Activated CD4-positive, alpha-beta T cell treated with anti-CD3 and anti-CD28 coated beads, Interleukin-2, amount 50 U/mL, for 24 hours (primary cell): ENCODE data around the gene TMEM121.

ENCODE experiments used
- DNase-seq, 2 donors: peaks; one replicate each; pipeline ENCODE4 v3.0.0-alpha.2; 2020; ENCODE audit warnings: low read depth in 1 of 2, low spot score in 1 of 2

Gene TMEM121

DNA sequence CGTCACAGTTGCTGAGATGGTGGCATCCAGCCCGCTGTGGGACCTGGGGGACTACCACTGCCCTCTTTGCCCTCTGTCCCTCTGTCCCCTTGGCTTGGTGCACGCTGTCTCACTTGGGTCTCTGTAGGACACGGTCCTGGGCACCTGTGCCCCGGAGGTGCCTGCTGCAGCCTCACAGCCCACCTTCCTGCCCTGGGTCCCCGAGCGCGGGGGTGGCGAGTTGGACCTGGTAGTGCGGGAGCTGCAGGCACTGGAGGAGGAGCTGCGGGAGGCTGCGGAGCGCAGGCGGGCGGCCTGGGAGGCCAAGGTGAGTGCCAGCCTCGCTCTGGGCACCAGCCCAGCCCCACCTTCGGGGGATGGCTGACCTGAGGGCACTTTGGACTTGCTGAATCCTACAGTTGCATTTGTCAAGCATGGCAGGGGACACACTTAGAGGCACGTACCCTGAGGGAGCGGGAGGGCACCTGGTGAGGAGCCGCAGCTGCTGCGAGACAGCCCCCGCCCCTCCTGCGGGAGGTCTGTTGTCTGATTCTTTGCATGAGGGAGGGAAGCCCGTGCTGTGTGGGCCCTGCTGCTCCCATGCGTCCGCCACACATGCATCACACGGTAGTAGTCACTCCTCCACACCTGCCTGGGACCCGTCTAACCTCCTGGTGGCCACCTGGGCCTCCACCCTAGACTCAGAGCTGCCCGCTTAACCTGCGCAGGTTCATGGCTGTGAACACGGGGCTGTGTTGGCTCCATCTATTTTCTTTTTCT, 28.5 kb upstream of the TMEM121 start:
- no peak for DNase-seq

DNA sequence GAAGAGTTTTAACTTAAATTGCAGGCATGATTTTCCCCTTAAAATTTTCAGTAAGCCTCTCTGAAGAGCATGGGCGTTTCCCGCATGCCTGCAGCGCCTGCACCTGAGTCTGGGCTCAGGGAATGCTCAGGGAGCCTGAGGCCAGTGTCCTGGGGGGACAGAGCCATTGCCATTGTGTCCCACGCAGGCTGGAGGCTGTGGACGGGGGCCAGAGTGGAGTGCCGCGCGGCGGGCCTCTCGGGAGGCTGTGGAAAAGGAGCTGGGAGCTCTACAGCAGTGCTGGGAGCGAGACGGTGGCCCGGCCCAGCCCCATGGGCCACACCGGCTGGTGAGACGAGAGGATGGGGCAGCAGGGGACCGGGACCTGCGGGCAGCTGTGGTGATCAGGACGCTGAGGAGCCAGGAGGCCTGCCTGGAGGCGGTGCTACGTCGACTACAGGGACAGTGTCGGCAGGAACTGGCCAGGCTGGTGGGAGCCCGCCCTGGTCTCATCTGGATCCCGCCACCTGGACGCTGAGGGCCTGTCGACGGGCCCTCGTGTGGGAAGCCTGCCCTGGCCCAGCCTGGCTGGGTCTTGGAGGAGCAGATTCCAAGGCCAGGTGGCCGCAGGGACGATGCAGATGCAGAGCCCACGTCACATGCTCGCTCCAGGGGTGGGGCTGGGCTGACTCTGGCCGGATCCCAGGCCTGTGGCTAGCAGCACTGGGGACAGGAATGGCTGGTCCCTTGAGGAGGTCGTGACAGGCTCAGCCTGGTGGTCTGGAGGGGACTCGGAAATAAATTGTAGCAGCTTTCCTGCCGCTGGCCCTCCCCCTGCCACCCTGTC, 27.7 kb upstream of the TMEM121 start:
- DNase-seq, result no peak

DNA sequence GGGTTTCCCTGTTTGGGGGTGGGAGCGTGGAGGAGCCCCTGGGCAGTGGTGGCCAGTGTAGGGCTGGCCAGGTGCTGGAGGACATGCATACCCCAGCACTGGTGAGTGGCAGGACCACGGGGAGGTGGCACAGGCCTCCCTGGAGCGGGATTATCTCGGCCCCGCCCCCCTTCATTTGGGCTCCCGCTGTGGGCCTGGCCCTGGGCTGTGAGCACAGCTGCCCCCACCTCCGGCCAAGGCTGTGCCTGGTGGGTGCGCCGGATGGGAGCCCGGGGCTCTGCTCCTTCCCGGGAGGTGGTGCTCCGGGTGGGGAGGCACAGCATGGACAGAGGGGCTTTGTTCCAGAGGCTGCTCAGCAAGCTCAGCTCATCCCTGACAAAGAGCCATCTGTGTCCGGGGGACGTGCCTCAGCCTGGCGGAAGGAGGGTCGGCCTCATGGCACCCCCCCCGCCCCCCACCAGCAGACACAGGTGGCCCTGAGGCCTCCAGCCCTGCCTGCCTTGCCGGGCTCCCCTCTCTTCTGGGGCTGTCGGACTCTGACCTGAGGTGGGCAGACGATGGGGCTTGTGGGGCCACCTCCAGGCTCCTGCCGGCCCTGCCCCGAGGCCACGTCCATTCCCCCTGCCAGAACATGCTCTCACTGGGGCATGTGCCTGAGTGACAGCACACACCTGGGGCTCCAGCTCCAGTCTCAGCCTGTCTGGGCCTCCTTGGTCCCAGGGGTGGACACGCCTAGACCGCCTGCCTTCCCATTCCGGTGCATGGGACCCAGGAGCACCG, 26.9 kb upstream of the TMEM121 start:
- DNase-seq, result no peak

DNA sequence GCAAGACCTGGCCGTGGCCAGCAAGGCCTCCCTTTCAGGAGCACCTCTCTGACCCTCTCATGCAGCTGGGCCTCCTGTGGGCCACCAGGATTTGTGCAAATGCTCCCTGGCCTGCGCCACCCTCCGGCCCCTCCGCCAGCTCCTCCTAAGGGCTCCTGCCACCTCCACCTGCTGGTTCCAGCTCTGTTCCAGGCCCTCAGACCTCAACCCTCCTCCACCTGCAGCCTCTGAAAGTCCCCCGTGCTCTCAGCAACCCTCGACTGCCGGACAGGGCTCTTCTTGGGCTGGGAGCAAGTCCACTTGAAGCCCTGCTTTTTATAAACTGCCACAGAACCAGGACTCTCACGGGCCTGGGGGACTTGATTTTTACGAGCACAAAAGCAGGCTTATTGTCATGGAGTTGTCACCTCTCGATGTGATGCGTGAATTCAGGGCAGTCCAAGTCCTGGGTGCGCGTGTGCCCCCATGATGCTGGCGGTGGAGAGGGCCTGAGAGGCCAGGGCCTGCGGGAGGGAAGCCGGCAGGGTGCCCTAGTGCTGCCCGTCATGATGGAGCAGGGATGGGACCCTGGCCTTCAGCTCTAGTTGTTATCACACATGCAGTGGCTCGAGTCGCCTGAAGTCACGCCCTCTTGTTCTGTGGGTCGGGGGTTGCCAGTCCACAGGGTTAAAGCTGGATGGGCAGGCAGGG, 26.2 kb upstream of the TMEM121 start:
- no peak for DNase-seq

DNA sequence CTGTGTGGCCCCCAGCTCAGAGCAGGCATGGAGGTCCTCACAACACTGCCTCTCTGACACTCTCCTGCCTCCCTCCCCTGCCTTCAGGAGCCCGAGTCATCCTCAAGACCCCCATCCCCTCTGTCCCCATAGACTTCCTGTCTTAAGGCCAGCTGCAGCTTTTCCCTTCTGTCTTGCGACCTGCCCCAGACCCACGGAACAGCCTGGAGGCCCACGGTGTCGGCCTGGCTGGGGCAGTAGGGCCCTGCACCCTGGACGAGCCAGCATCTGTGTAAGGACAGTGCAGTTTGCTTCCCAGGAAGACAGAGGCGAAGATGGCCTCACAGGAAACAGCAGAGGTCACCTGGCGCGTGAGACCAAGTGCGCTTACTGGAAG, 25.7 kb upstream of the TMEM121 start:
- DNase-seq, result no peak

DNA sequence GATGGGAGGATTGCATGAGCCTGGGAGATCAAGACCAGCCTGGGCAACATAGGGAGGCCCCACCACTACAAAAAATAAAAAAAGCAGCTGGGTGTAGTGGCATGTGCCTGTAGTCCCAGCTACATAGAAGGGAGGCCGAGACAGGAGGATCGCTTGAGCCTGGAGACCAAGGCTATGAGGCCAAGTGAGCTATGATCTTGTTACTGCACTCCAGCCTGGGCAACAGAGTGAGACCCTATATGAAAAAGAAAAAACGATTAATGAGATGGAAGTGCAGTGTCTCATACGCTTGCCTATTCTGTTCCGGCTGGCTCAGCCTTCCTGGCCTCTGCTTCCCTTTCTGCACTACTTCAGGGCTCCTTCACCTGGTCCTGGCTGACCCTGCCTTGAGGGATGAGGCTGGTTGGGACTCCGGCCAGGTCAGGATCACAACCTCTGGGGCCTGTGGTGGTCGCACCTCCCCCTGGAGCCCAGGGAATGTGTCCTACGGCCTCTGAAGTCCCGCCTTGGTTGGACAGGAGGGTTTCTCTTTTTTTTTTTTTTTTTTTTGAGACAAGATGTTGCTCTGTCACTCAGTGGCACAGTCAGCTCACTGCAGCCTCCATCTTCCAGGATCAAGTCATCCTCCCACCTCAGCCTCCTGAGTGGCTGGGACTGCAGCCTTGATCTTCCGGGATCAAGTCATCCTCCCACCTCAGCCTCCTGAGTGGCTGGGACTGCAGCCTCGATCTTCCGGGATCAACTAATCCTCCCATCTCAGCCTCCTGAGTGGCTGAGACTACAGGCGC, 24.7 kb upstream of the TMEM121 start:
- DNase-seq, result no peak

DNA sequence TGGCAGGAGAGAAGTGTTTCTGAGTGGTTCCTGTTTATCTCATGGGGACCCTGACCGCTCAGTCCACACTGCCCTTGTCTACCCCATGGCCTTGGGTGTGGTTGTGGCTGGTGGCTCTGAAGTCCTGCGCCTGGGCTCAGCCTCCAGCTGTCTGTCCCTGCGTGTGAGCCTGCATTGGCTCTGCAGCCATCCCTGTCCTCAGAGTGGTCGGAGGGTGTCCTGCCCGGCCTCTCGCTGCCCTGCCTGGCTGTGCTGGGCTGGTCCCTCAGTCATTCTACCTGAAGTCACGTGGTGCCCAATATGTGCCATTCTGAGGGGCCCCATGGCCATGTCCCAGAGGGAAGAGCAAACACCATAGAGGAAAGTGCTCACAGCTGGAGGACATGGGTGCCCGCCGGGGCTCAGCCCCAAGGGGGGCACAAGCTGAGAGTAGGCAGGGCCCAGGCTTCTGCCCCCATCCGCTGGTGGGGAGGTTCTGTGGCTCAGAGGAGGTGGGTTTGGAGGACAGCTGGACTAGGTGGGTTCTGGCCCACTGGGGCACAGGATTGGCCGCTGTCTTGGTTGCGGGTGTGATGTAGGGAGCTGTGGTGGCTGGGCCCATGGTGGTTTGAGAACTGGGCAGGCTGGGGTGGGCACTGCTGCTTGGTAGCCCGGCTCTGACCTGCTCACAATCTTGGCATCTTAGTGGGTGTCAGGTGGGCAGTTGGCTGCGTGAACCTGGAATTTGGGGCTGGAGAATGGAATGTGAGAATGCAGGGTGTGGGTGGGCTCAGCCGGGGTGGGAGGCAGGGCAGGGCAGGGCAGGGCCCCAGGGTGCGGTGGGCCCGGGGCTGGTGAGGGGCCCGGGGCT, 23.7 kb upstream of the TMEM121 start:
- DNase-seq, result no peak

DNA sequence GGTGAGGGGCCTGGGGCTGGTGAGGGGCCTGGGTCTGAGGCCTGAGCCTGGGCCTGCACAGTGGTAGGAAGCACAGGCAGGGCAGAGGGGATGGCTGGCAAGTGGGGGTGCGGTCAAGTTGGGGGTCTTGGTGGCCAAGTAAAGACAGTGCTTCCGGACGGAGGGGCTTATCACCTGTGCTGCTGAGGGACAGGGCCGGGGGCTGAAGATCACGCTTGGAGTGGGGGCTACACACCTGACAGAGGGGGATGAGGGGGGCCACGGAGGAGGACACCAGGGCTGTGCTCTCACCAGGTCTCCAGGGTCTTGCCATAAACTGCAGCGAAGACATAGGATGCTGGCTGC, 23.1 kb upstream of the TMEM121 start:
- DNase-seq, result no peak

DNA sequence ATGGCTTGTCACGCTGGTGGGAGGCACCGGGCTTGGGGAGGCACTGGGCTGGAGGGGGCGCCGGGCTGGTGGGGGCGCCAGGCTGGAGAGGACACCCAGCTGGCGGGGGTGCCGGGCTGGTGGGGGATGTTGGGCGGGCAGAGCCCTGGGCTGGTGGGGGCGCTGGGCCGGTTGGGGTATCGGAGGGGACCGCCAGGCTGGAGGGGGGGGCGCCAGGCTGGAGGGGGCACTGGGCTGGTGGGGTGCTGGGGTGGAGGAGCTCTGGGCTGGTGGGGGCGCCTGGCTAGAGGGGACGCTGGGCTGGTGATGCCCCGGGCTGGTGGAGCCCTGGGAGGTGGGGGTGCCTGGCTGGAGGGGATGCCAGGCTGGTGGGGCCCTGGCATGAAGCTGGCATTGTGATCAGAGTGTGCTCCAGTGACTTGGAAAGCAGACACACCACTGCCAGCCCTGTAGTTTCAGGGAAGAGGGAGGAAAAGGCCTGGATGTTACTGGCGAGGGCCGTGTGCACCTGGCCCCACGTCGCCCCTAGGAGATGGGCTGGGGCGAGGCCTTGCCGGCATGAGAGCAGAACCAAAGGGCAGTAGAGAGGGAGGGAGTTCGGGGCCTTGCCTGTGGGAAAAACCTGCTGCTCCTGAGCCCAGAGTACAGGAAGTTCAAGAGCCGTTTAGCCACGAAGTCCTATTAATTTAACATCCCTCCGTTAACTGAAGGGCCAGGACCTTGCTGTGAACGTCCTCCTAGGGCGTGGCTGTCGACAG, 22.3 kb upstream of the TMEM121 start:
- no peak for DNase-seq

DNA sequence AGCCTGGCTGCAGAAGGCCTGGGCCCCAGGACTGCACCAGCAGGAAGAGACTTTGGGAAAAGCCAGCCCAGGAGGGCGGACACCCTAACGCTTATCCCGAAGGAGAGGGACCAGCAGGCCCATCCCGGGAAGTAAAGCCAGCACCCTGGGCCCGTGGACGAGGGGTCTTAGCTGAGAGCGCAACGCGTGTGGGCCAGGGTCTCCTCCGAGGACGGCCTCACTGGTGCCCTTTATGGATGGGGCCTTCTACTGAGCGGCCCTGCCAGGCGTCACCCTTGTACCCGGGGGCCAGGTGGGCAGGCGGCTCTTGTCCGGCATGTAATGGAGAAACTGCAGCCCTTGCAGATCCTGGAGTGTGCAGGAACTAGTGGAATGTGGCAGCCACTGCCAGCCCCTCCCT, 21.3 kb upstream of the TMEM121 start:
- no peak for DNase-seq

DNA sequence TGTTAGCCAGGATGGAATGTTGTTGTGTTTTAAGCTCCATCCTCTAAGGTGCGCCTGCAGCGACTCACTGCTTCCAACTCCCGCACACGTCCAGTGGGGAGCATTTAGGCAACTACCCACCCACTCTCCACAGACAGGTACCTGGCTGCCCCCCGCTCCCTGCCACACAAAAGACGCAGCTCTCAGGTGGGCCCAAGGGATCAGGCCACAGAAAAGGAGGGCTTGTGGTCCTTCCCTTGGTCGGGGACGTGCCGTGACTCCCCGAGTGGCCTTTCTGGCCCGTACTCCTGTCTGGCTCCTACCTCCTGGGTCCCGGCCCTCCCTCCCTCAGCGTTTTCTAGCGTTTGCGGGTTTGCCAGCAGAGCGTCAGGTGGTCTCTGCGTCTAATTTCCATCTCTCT, 19.1 kb upstream of the TMEM121 start:
- DNase-seq, result no peak

DNA sequence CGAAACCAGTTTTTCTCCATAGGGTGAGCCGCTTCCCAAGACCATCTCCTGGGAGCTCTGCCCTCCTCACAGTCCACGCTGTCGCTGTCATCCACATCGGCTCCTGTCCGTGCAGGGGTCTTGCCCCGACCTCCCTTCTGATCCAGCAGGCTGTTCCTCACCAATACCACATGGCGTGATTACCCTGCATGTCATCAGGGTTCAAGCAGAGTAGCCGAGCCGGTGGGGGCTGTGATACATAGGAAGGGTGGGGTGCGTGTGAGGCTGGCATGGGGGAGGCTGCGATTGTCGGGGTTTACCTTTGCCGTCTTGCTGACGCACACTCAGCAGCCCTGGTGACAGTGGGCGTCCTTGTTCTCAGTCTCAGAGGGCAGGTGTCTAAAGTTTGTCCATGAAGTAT, 18.3 kb upstream of the TMEM121 start:
- no peak for DNase-seq

DNA sequence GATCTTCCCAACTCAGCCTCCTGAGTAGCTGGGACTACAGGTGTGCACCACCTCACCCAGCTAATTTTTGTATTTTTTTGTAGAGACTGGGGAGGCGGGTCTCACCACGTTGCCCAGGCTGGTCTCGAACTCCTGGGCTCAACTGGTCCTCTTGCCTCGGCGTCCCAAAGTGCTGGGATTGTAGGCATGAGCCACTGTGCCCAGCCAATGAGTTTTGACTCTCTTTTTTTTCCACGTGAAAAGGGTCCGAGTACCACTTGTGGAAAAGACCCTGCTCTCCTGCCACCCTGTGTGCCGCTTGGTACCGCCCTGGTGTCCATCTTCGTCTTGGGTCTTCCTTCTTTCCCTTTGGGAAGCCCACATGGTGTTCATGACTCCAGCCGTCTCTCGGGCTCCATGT, 17.8 kb upstream of the TMEM121 start:
- DNase-seq, result no peak

DNA sequence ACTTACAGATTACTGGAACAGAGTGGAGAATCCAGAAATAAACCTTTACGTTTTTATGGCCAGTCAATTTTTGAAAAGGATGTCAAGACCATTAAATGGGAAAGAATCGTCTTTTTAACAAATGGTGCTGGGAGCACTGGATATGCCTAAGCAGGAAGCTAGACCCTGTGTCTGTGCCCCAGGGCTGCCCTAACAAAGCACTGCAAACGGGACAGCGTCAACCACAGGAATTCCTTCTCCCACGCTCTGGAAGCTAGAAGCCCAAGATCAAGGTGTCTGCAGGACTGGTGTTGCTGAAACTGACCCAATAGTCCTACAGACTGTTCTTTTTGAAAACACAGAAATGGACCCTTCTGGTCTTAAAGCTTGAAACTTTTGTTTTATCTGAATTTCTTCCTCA, 9.3 kb upstream of the TMEM121 start:
- DNase-seq, result no peak

DNA sequence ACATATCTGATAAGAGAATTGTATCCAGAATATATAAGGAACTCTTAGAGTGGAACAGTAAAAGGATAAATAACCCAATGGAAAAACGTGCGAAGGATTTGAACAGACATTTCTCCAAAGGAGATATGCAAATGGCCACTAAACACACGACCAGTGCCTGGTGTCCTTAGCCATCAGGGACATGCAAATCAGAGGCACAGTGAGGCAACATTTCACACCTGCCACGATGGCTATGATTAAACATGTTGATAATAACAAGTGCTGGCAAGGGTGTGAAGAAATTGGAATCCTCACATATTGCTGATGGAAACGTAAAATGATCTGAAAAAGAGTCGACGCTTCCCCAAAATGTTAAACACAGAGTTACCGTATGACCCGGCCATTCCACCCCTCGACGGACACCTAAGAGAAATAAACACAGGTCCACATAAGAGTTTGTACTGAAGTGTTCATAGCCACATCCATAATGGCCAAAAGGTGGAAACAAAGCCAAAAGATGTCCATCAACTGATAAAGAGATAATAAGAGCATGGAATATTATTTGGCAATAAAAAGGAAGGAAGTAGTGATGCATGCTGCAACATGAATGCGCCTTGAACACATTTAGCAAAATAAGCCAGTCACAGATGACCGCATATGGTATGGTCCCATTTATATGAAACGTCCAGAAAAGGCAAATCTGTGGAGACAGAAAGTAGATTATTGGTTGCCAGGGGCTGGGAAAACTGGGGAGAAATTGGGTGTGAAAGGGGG, 6.3 kb upstream of the TMEM121 start:
- DNase-seq, result no peak

DNA sequence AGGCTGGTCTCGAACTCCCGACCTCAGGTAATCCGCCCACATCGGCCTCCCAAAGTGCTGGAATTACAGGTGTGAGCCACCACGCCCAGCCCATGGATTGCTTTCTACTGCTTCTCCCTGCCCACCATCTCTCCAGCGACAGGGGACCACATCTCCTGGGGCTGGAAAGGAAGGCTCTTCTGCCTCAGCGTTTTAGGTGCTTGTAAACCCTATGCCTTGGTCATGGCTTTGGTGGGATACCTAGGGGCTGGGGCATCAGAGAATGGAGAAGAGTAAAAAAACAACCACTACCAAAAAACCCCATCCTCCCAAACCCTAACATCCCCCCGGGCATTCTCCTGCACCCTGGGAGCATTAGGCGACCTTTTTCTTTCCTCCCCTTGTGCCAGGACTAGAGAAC, 1.1 kb upstream of the TMEM121 start:
- no peak for DNase-seq

DNA sequence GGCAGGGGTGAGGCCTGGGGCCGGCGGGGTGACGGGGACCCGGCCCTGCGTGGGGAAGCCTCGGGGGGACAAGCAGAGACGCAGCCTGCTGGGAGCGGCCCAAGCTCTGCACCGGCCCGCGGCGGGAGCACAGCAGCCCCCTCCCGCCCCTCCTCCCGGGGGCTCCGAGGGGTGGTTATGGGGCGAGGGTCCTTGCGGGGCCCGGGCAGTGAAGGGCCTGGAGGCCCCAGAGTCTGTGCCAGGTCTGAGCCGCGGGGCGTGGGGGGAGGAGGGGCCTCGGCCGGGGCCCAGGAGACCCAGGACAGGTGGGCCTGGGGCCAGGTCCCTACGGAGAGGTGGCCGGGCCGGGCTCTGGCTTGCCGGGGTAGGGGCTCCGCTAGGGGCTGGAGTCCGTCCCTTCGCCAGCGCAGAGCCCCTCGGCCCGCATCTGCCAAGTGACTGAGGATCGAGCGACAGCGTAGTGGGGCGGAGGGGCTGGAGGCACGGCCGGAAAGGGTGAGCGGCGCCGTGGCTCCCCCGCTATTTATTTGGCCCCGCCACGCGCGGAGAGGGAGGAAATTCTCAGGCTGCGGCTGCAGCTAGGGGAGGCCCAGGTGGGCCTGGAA, 495 bp downstream of the TMEM121 start:
- DNase-seq, result no peak

DNA sequence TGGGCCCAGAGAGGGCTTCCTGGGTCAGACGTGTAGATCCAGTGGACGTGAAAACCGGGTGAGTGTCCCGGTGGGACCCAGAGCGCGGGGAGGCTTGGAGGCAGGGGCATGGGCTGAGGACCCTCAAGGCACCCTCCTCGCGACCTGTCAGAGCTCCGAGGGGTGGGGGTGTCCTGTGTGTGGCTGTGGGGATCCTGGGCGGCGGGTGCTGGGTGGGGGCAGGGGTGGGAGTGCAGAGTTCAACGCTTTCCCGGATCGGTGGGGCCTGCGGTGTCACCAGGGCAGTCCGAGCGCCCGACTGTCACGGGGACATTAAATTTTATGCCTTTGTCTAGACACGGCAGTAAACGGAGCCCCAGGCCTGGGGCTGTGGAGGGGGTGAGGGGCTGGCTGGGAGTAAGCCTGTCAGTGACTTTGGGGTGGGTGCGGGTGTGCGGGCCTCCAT, 1.0 kb downstream of the TMEM121 start:
- no peak for DNase-seq
